Ovary (tissue), 9 donors: ENCODE data around the gene AKAP6. TPM values are rescaled to one million over a fixed set of nuclear protein-coding genes. Genes with fewer than 3 reads are reported as not detected.

Experiments
- DNase-seq, 5 donors: peaks; one replicate each; pipeline ENCODE4 v3.0.0-alpha.2; 2019 to 2020
- H3K27ac ChIP-seq, 2 donors: fragments of 200-600 bp; one replicate each; pipeline versions ENCODE4 v1.5.1 to v1.8.0; 2019 to 2022
- H3K27me3 ChIP-seq: fragments of 200-600 bp; one replicate; pipeline ENCODE4 v1.8.0; 2022
- H3K36me3 ChIP-seq: fragments of 200-600 bp; sonication (generic); one replicate; pipeline ENCODE4 v1.5.1; 2019
- H3K4me1 ChIP-seq: one replicate; pipeline ENCODE4 v1.8.1; 2013; ENCODE audit warnings: mild to moderate bottlenecking, moderate library complexity; ENCODE audit not compliant: insufficient read depth
- H3K4me3 ChIP-seq: fragments of 200-600 bp; sonication (generic); one replicate; pipeline ENCODE4 v1.5.1; 2017
- H3K9me3 ChIP-seq, 2 donors: fragments of 200-600 bp in 1 of 2; sonication (generic) in 1 of 2; one replicate each; pipeline versions ENCODE4 v1.5.1 to v1.8.1; 2013 to 2019; ENCODE audit warnings: mild to moderate bottlenecking in 1 of 2, moderate library complexity in 1 of 2
- EP300 ChIP-seq: sonication (generic); formaldehyde crosslinking; IDR thresholded peaks from one replicate; pipeline ENCODE4 v1.6.1; 2017; ENCODE audit warnings: antibody characterized with exemption
- POLR2A ChIP-seq: fragments of 450-650 bp; IDR thresholded peaks from one replicate; pipeline ENCODE4 v1.6.1; 2017; ENCODE audit warnings: antibody characterized with exemption, mild to moderate bottlenecking, moderate library complexity
- WGBS, 3 donors: extraction: QIAGEN DNeasy Blood & Tissue Kit in 1 of 3; methylation state at CpG; one replicate each; pipeline versions ENCODE4 v1.1.5 to v1.1.7; 2013 to 2017; 5-methylcytosine and 5-hydroxymethylcytosine counted together
- intact Hi-C, 4 donors: fragments of 100-400 bp; cut with DNase I; formaldehyde crosslinking; loops; one replicate each; pipeline versions ENCODE4 v1.11.0 to v1.15.1; 2022 to 2023
- polyA plus RNA-seq, 2 donors: library from polyadenylated mRNA; stranded (reverse); fragments of 200-250 nt in 1 of 2; fragments of 350-450 nt in 1 of 2; fragmentation: Illumina TruSeq in 1 of 2; extraction: RNeasy Lipid Tissue Mini Kit (QIAGEN cat#74804) in 1 of 2; gene quantifications; one replicate each; pipeline ENCODE4 v1.2.3, GENCODE V29; 2013 to 2014
- small RNA-seq: library from RNA; depleted of rRNA; stranded (forward); fragments of <200 nt; gene quantifications from one replicate; pipeline ENCODE3, GENCODE V24; 2016
- total RNA-seq, 7 donors: library from RNA; depleted of rRNA in 2 of 7; stranded (reverse); fragments of >200 nt in 2 of 7; fragmentation: NEBNext Ultra II Directional in 3 of 7; extraction: Animal tissue kit (Norgen Biotek cat#: 25700) in 3 of 7; gene quantifications; one replicate each; pipeline versions ENCODE4 v1.1.0 to v1.2.4, GENCODE V29; 2016 to 2023
- TF ChIP-seq, protein P1 (sequence below), 3 donors: fragments of 450-650 bp in 2 of 3; fragments of 200-600 bp in 1 of 3; IDR thresholded peaks; one replicate each; pipeline versions ENCODE4 v1.5.1 to v1.8.0; 2016 to 2022; ENCODE audit warnings: antibody characterized with exemption in 3 of 3, mild to moderate bottlenecking in 1 of 3
- donor health status: DM: no; HTN: no; CAD: no; lungs with moderate emphysema.
- donor health status: DM: no; HTN: no; CAD: no.
- donor health status: Bipolar disorder and iron deficiency.
- donor health status: DM: yes; HTN: yes; CAD: no.
- donor health status: DM: no; HTN: no; CAD: no.
- donor health status: DM: yes; HTN: yes; CAD: no.

AKAP6 gene
- total and polyA plus RNA-seq, 9 donors = 2.3 to 13.1 (median 6.9) TPM

DNA sequence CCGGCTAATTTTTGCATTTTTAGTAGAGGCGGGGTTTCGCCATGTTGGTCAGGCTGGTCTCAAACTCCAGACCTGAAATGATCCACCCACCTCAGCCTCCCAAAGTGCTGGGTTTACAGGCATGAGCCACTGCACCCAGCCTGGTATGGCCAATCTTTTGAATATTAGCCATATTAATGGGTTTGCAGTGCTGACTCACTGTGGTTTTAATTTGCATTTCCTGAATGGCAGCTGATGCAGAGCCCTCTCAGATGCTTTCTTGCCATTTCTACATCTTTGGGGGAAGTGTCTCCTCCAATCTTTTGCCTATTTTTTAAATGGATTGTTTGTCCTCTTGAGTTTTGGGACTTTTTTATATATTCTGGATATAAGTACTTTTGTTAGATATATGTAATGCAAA, 554.1 kb downstream of the AKAP6 start:
- H3K4me3 ChIP-seq = no peak overlapping the region
- no peaks in the 10 kb centered on the region for H3K4me1 ChIP-seq
- H3K27me3 ChIP-seq = no peaks in the 10 kb centered on the region
- intact Hi-C loops = no loop called here
- WGBS, 3 donors = 94 to 96% (median 96%) methylated on average over 3 of the region's 3 CpGs
- no peak for DNase-seq
- TF ChIP-seq EP300 (no peak), POLR2A (no peak)
- TF ChIP-seq, protein P1, sequence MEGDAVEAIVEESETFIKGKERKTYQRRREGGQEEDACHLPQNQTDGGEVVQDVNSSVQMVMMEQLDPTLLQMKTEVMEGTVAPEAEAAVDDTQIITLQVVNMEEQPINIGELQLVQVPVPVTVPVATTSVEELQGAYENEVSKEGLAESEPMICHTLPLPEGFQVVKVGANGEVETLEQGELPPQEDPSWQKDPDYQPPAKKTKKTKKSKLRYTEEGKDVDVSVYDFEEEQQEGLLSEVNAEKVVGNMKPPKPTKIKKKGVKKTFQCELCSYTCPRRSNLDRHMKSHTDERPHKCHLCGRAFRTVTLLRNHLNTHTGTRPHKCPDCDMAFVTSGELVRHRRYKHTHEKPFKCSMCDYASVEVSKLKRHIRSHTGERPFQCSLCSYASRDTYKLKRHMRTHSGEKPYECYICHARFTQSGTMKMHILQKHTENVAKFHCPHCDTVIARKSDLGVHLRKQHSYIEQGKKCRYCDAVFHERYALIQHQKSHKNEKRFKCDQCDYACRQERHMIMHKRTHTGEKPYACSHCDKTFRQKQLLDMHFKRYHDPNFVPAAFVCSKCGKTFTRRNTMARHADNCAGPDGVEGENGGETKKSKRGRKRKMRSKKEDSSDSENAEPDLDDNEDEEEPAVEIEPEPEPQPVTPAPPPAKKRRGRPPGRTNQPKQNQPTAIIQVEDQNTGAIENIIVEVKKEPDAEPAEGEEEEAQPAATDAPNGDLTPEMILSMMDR (IDR thresholded peaks at IDR 0.05) = no peak
- no peaks in the 10 kb centered on the region for H3K36me3 ChIP-seq
- H3K9me3 ChIP-seq = no peaks in the 10 kb centered on the region
- H3K27ac ChIP-seq = no peak overlapping the region

Small RNA genes lying within 50 kb of the gene (small RNA-seq; reads per million reads assigned to genes)
- gene RN7SL660P = not detected

Other genes starting within 250 kb of the AKAP6 start
- not detected for gene RNU6-7, start 127.3 kb upstream of the AKAP6 start, total RNA-seq
- gene RNU6-7, start 127.3 kb upstream of the AKAP6 start, polyA plus RNA-seq = not detected
- not detected for gene RNU6-8, start 126.0 kb upstream of the AKAP6 start, total RNA-seq
- not detected for gene RNU6-8, start 126.0 kb upstream of the AKAP6 start, polyA plus RNA-seq